NOMO-1 treated with DMSO at 0.1 percent for 48 hours (cell line): ENCODE results near the gene CFAP74.
A peak's percentile ranks its signal among the peaks of the same experiment; 100 is the strongest.

Experiments
- DNase-seq: peaks from one replicate; lab custom pipeline; 2025; ENCODE audit not compliant: unreplicated experiment; lab: John Stamatoyannopoulos, UW

CFAP74 gene

DNA sequence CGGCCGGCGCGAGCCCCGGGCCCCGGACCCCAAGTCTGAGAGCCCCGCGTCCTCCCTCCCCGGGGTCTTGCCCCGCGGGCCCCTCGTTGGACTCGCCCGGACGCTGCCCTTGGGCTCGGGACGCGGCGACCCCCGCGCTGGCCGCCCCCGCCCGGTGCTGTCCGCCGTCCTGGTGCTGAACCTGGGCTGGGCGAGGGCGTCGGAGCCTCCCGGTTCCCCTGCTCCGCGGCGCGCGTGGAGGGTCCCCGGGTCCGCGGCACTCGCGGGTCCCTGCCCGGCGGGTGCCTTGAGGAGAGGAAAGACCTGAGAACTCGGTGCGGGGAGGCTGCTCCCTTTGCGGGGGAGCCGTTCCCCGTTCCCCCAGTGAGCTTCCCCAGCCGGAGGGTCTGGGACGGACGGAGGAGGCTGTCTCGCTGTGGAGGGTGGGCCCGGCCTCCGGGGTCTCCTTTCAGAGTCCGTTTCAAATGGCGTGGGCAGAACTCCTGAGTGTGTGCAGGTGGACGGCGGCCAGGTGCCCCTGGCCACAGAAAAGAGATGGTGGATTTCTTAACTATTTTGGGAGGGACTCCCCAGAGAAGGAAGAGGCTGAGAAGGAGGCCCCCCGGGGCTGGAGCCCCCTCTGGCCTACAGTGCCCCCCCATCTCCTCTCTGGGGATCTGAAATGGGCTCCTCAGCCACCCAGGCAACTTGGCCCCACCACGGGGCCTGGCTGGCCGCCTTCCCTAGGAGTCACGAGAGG, 16.2 kb upstream of the CFAP74 start:
- DNase-seq: no peak

DNA sequence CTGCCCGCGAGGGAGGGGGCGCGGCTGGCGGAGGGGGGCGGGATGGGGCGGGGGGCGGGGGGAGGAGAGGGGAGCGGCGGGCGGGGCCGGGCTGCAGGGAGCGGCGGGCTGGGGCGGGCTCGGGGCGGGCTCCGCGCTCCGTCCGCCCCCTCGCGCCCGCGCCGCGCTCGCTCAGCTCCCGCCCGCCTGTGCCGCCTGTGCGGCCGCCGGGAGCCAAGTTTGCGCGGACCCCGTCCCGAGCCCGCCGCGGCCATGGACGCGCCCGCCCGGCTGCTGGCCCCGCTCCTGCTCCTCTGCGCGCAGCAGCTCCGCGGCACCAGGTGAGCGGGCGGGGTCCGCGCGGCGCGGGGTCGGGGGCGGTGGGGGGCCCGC, 15.6 kb upstream of the CFAP74 start, which contains the start of gene GABRD:
TSS of gene GABRD (plus strand) at position 174 of the 372 bp plus-strand sequence. CDS start at position 253, 79 bp downstream.
- DNase-seq: peak; percentile 2

DNA sequence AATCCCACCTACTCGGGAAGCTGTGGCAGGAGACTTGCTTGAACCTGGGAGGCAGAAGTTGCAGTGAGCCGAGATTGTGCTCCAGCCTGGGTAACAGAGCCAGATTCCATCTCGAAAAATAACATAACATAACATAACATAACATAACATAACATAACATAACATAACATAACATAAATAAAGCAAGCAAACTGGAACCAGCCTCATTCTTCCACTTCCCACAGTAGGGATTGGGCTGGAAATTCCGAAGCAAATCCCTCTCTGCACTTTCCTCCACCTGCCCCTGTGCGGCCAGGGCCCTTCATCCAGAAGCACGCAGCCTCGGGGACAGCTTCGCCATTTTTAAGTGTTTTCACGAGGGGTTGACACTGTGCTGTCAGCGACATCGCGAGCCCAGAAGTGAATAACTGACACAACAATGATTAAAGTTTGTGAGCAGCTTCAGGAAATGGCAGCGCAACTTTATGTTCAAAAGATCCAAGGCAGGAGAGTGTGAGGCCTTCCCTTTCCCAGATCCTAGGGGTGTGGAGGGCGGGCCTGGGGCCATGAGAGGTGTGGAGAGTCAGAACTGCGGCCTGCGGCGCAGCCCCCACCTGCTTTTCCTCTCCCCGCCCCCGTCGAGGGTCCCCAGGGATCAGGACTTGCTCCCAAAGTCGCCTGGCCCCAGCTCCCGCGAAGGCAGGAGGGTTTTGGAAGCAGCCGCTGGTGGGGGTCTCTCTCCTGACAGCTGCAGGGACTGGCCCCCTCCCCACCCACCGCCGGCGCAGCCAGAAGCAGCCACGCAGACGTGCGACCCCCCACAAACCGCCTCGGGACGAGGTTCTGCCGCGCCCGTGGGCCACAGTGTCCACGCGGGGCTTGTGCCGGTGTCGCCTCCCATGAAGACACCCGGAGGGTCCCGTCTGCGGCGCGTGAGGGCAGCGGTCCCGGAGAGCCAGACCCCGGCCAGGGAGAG, 14.9 kb upstream of the CFAP74 start:
- DNase-seq: no peak

DNA sequence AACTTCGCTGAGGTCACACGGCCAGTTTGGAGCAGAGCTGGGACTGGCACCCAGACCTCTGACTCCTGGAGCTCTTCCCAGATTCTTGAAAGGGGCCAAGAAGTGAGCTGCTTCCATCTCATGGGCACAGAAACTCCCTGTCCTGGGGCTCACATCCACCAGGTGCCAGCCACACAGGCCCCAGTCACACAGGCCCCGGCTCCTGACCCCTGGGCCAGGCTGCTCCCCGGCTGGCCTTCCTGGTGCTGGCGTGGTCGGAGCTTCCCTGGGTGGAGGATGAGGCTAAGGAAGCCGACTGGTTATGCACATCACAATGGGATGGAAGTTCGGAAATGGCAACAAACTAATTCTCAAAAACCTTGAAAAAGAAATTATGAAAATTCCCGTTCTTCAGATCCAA, 12.5 kb upstream of the CFAP74 start:
- DNase-seq: no peak

DNA sequence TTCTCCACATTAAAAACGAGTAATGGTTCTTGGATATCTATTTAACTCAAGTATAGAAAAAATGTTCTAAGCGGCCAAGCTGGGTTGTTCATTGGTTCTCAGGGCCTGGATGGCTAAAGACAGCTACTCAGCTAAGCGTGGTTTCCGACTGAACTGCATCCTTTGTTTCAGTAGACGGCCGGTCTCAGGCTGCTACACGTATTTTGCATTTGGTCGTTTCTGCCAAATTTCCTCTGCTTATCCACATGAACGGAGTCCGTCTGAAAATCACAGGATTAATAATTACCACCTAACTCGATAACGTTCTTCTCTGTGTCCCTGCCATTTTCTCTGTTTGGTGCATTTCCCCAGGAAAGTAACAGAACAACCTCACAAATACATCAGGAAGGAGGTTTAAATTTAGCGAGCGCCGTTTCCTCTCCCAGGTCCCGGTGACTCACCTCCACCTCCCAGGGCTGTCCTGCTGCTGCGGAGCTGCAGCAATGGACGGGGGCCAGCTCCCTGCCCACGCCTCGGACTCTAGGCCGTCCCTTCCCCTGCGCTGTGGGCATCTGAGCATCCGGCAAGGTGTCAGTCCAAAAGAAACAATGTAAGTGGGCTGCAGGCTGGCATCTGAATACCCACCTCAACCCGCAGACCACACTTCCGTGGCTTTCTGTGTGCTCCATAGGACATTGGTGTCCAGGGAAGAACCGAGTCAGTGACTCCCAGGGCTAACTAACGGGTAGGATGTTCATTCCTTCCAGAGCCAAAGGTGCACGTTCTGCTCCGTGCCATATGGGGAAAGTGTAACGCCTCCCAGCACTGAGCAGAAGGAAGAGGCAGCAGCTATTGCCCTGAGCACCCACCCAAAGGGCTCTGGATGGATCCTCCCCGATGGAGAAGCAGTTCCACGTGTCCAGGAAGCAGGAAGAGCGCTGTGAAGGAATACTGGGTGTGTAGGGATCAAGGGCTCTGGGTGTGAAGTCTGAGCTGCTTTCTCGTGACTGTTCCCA, 11.5 kb upstream of the CFAP74 start:
- no peak for DNase-seq

DNA sequence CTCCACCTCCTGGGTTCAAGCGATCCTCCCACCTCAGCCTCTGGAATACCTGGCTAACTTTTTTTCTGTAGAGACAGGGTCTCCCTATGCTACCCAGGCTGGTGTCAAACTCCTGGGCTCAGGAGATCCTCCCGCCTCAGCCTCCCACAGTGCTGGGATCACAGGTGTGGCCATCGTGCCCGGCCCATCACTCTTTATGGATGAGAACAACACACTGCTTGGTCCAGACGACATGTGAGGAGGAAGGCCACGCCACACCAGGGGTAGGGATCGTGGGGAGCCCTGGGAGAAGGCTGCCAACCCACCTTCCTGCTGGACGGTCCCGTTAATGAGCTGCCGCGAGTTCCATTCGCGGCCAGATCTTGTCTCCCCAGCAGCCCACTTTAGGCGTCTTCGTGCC, 10.6 kb upstream of the CFAP74 start:
- no peak for DNase-seq

DNA sequence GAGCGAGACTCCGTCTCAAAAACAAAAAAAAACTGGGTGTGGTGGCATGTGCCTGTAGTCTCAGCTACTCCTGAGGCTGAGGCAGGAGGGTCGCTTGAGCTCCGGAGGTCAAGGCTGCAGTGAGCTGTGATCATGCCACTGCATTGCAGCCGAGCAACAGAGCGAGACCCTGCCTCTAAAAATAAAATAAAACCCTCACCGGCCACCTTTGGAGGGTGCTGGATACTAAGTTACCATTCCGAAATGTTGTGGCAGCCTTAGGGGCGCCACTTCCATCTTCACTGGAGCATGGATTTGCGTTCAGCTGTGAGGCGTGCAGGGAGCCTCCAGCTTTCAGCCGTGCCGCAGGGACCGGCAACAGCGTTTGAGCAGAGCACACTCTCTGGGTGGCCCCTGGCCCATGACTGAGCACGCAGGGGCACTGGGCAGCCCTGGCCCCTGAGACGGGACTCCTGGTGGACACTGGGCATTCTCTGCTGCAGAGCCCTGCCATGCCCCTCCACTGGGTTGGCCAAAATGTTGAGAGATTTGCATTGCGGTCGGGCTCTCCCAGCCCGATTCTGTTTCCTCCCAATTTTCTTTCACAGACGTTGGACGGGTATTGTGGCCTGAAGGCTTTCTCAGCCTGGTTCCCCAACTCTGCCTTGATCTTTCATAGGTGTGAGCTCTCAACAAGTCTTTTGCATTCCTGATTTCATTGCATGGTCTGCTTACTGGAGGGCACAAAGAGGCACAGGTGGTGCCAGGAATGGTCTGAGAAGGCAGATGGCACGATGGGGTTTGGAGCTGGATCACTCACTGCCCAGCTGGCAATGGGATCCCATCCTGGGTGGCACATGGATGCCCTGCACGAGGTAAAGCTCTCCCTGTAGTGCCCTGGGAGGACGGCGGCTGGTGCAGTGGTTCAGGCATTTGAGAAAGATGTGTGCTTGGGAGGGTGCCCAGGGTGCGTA, 5.8 kb upstream of the CFAP74 start:
- no peak for DNase-seq

DNA sequence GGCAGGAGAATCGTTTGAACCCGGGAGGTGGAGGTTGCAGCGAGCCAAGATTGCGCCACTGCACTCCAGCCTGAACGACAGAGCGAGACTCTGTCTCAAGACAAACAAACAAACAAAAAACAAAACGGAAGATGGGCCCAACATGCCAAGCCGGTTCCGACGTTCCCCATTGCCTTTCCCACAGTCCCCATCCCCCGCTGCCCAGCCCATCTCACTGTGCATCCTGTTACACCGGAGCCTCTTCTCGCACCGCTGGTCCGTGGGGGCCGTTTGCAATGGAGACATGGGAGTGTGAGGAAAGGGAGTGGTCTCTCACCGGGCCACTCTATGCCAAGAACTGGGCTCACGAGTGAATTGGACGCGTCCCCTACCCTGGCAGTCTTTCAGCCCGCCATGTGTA, 1.3 kb upstream of the CFAP74 start:
- no peak for DNase-seq

DNA sequence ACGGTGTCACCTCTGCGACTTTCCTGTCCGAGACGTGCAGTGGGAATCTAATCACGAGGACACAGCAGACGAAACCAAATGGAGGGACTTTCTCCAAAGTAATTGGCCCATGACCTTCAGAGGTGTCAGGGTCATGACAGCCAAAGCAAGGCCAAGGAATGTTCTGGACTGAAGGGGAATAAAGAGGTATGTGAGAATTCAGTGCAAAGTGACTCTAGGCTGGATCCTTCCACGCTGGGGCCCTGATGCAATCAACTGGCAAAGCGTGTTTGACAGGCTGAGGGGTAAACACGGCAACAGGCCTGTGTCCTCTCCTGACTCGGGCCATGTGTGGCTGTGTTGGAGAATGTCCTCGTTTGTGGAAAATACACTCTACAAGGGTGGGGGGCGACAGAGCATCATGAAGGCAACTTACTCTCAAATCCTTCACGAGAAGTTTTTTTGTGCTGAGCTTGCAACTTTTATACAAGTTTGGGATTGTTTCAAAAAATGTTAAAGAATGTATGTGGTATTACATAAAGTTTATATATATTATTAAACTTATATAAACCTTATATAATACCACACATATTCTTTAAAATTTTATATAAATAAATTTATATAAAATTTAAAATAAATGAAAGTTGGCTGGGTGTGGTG, 1.7 kb downstream of the CFAP74 start:
- DNase-seq: no peak

DNA sequence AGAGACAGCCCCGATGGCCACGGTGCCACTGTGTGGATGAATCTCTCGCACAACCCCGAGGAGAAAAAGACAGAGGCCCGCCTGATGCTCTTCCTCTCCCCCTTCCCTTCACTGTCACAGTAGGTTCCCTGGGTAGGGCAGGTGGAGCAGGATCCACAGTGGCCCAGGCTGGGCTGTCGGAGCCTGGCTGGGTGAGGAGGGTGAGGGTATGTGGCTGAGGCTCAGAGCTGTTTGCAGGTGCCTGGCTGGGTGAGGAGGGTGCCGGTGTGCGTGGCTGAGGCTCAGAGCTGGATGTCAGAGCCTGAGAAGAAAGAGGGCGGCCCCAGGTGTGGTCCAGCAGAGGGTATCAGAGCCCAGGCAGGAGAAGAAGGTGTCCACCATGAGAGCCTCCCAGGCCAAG, 2.7 kb downstream of the CFAP74 start:
- DNase-seq: no peak

DNA sequence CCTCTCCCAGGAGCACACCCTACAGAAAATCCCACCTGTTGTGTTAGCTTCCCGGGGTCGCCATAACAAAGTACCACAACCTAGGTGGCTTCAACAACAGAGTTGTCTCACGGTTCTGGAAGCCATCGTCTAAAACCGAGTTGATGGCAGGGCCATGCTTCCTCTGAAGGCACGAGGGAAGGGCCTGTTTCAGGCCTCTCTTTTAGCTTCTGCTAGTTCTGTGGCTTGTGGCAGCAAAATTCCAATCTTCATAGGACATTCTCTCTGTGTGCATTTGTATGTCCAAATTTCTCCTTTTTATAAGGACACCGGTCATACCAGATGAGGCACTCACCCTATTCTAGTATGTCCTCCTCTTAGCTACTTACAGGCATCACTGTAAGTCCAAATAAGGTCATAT, 3.2 kb downstream of the CFAP74 start:
- DNase-seq: no peak

DNA sequence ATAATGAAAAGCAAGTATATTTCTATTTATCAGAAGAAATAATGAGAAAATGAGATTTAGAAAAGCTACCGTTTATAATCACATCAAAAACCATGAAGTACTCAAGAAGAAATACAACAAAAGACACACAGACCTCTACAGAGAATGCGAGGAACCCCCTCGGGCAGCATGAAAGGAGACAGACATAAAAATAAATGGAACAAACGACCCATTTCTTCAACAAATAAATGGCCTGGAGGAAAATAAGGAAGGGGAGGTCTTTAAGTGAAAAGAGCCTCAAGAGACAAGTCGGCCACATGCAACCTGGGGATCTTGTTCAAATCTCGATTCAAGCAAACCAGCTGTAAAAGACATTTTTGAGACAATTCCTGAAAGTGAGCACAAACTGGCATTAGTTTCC, 6.0 kb downstream of the CFAP74 start:
- DNase-seq: no peak

DNA sequence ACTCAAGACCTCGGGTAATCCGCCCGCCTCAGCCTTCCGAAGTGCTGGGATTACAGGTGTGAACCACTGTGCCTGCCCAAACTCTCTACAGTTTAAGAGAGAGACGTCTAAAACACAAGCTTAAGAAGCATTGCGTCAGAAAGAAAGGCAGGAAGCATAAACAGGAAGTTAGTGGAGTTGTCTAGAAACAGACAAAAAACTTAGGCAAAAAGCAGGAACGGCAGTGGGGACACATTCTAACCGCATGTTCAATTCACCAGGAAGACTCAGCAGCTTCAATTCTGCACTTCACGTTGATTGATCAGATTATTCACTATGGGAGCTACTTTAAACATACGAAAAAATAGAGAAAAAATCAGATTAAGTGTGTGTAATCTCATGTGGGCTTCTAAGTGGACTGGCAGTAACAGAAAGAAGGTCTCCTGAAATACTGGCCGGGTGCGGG, 7.4 kb downstream of the CFAP74 start:
- DNase-seq: peak; percentile 89

DNA sequence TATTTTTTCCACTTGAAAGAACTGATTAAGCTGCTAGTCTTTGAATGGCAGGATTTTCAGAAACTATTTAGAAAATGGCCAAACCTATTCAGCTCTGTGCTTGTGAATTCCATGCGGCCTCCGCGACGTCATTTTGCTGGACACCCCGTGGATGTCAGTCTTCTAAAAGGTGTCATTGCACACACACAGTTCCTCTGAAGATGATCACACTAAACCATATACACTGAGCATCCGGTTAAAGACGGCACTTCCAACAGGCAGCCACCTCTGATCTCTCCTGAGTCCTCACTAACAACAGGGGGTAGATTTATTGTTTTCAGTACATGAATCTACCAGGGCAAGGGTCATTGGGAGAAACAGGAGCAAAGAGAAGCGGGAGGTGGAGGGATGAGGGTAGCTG, 9.1 kb downstream of the CFAP74 start:
- DNase-seq: no peak

DNA sequence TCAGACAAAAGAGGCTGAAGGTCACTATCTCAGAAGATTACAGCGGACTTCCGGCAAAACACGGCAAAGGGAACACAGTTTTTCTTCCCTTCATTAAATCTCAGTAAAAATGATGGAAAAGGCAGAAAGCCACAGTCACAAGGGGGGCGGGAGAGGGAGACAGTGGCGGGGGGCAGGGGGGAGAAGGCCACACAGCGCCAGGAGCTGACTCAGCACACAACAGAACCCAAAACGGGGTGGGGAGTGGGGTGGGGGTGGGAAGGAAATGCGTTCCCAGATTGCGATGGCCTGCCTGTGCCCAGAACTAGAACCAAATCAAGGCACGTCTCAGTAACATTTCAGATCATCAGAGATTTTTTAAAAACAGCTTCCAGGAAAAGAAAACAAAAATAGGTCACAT, 13.4 kb downstream of the CFAP74 start:
- no peak for DNase-seq

DNA sequence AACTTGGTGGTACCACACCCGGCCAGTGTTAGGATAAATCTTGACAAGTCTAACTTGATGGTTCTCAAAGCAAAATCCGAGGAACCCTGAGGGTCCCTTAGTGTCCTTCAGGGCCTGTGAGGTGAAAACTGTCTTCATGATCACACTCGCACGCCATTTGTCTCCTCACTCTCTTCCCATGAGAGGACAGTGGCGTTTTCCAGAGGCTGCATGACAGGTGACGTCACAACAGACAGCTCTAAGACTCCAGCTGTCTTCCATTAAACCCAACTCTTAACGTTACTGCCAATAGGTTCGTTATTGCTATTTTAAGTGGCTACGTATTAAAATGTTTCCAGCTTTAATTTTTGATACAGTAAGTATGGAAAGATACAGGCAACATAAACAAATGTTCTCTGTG, 13.8 kb downstream of the CFAP74 start:
- DNase-seq: no peak

DNA sequence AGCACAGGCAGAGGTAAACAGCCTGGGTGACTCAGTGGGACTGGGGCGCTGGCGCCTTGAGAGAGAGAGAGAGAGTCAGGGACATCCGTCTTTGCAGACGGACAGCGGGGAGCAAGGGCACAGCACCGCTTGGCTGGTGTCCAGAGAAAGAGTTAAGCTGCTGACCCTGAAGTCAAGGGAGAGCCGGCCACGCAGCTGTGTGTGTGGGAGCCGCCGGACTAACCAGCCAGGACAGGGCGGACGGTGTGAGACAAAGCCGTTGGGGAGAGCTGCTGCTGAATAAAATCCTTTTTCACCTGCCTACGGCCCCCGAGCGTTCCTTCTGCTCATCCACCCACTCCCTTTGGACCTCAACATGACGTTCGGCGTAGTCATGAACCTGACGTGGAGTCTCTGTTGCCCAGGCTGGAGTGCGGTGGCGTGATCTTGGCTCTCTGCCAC, 14.5 kb downstream of the CFAP74 start:
- DNase-seq: no peak

DNA sequence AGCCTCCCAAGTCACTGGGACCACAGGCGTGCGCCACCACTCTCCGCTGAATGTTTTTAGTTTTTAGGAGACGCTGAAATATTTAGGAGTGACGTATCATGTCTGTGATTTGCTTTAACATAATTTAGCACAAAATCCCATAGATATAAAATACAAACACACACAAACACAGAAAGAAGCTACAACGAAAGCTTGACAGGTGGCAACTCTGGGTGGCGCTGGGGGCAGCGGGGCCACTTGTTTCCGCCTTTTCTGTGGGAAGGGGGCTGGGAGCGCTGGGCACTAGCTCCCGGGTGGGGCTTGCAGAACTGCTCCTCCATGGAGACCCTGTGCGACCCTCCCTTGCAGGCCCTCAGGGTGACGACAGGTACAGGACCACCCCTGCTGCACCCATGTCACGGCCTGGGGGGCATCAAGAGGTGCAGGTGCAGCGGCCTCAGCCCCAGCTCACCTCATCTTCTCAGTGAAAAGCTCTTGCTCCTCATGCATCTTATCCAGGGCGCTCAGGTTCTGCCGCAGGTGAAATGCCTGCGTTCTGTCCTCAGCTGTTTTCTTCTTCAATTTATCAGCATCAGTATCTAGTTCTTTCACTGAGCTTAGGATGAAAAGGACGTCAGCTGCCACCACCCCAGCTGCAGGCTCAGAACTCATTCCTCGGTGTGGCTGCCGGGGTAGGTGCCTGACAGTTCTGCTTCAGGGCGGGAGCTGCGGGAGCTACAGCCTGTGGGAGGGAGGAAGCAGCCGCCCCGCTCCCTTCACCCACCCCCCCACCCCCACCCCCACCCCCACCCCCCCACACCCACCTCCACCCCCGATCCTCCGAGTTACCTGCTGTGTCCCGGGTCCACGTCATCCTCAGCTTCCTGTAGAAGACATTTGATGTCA, 15.3 kb downstream of the CFAP74 start:
- no peak for DNase-seq
